PC-9 (cell line): ENCODE measurements around the gene LRTM1. TPM values are rescaled to one million over a fixed set of nuclear protein-coding genes. Genes with fewer than 3 reads are reported as not detected.

Experiments
- BruUV-seq: library from RNA; stranded (reverse); fragments of 400-500 nt; replicated peaks from 2 replicates; lab custom pipeline; 2021; lab: Mats Ljungman, UMichigan
- CTCF ChIA-PET: fragments of 300-600 bp; sonication (Branson Sonifier 250); formaldehyde crosslinking; loops from one replicate; lab custom pipeline; 2022; ENCODE audit warnings: antibody characterized with exemption; lab: Charles Lee
- POLR2A ChIA-PET: fragments of 300-600 bp; sonication (Branson Sonifier 250); formaldehyde crosslinking; loops from one replicate; lab custom pipeline; 2022; ENCODE audit warnings: antibody characterized with exemption; ENCODE audit not compliant: unreplicated experiment; lab: Charles Lee
- DNase-seq, 2 experiments: peaks; one replicate each; pipeline versions ENCODE4 v3.0.0 to v3.0.0-alpha.2; 2015 to 2022; ENCODE audit warnings: mixed read lengths in 1 of 2
- H2AFZ ChIP-seq: fragments of 200-600 bp; sonication (generic); 2 replicates; pipeline ENCODE4 v1.8.1; 2017; ENCODE audit warnings: antibody characterized with exemption
- H3F3A ChIP-seq: fragments of 200-600 bp; sonication (generic); 2 replicates; pipeline ENCODE4 v1.8.1; 2017; ENCODE audit warnings: antibody characterized with exemption, mild to moderate bottlenecking, low read depth; ENCODE audit not compliant: insufficient read depth
- H3K27ac ChIP-seq: fragments of 200-600 bp; sonication (generic); 2 replicates; pipeline ENCODE4 v1.6.1; 2016; ENCODE audit warnings: mixed run types
- H3K27me3 ChIP-seq: fragments of 200-600 bp; sonication (generic); 2 replicates; pipeline ENCODE4 v1.6.1; 2016; ENCODE audit warnings: low read depth, mixed run types; ENCODE audit not compliant: insufficient read depth
- H3K36me3 ChIP-seq: fragments of 200-600 bp; sonication (generic); 2 replicates; pipeline ENCODE4 v1.6.1; 2016; ENCODE audit warnings: low read depth, mixed run types
- H3K4me1 ChIP-seq: fragments of 200-600 bp; sonication (generic); replicated peaks from 2 replicates; pipeline ENCODE4 v1.6.1; 2016; ENCODE audit warnings: mixed run types; ENCODE audit not compliant: insufficient read depth
- H3K4me2 ChIP-seq: fragments of 200-600 bp; sonication (generic); 2 replicates; pipeline ENCODE4 v1.6.1; 2017; ENCODE audit warnings: mixed run types
- H3K4me3 ChIP-seq: fragments of 200-600 bp; sonication (generic); 2 replicates; pipeline ENCODE4 v1.6.1; 2016; ENCODE audit warnings: mixed run types
- H3K79me2 ChIP-seq: fragments of 200-600 bp; sonication (generic); 2 replicates; pipeline ENCODE4 v1.6.1; 2017; ENCODE audit warnings: low read depth, mixed run types
- H3K9me2 ChIP-seq: fragments of 200-600 bp; sonication (generic); 2 replicates; pipeline ENCODE4 v1.8.1; 2017; ENCODE audit warnings: mild to moderate bottlenecking; ENCODE audit not compliant: insufficient read depth
- H3K9me3 ChIP-seq: fragments of 200-600 bp; sonication (generic); 2 replicates; pipeline ENCODE4 v1.8.1; 2016; ENCODE audit warnings: low read depth; ENCODE audit not compliant: insufficient read depth
- H4K20me1 ChIP-seq: fragments of 200-600 bp; sonication (generic); 2 replicates; pipeline ENCODE4 v1.8.1; 2017; ENCODE audit not compliant: insufficient read depth
- EZH2 ChIP-seq: fragments of 200-600 bp; sonication (generic); IDR thresholded peaks from 2 replicates; pipeline ENCODE4 v1.8.0; 2017; ENCODE audit warnings: antibody characterized with exemption, low read depth
- intact Hi-C: fragments of 100-400 bp; cut with micrococcal nuclease; formaldehyde crosslinking; loops from one replicate; pipeline ENCODE4 v1.10.0; 2022; ENCODE audit not compliant: unreplicated experiment
- total RNA-seq: library from RNA; stranded (reverse); gene quantifications from 2 replicates; pipeline ENCODE4 v1.2.3, GENCODE V29; 2021
- TF ChIP-seq, protein P1 (sequence below): fragments of 200-600 bp; sonication (generic); conservative IDR thresholded peaks from 2 replicates; pipeline ENCODE4 v1.6.1; 2017; ENCODE audit warnings: mixed run types, antibody characterized with exemption, mild to moderate bottlenecking, moderate library complexity

The LRTM1 gene
- total RNA-seq, 1 experiment from 2014 or later, result not detected

DNA sequence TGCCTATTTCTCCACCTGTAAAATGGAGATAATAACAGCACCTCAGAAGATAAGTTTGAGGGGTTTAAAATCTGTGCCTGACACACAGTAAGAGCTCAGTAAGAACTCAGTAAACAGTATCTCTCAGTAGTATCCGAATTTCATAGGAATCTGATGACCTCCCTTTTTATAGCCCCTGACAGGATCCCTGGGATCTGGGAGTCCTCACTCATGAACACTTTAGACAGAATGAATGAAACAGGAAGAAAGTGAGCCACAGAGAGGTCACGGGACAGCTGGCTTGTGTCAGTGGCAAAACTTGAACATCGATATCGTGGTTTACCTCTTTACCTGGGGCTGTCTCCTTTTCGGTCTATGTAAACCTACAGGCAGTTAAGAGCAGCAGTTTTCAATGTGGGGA lies 51.2 kb downstream of the LRTM1 start:
- H3K4me3 ChIP-seq, result no peak overlapping the region
- H3F3A ChIP-seq, result no peaks in the 10 kb centered on the region; the same call in 1 of the 2 replicates
- H3K9me3 ChIP-seq, result no peaks in the 10 kb centered on the region
- H3K27me3 ChIP-seq, result no peaks in the 10 kb centered on the region
- H3K79me2 ChIP-seq, result no peaks in the 10 kb centered on the region
- peaks cover 21% of the 10 kb centered on the region for H3K4me1 ChIP-seq
- DNase-seq, result peak in 1 of 2 experiments; percentile 12
- H3K9me2 ChIP-seq, result no peaks in the 10 kb centered on the region
- no peak overlapping the region for H3K4me2 ChIP-seq
- H3K27ac ChIP-seq, result no peak overlapping the region
- no peaks in the 10 kb centered on the region for H3K36me3 ChIP-seq
- CTCF ChIA-PET, result no interaction called here
- TF ChIP-seq, protein P1, sequence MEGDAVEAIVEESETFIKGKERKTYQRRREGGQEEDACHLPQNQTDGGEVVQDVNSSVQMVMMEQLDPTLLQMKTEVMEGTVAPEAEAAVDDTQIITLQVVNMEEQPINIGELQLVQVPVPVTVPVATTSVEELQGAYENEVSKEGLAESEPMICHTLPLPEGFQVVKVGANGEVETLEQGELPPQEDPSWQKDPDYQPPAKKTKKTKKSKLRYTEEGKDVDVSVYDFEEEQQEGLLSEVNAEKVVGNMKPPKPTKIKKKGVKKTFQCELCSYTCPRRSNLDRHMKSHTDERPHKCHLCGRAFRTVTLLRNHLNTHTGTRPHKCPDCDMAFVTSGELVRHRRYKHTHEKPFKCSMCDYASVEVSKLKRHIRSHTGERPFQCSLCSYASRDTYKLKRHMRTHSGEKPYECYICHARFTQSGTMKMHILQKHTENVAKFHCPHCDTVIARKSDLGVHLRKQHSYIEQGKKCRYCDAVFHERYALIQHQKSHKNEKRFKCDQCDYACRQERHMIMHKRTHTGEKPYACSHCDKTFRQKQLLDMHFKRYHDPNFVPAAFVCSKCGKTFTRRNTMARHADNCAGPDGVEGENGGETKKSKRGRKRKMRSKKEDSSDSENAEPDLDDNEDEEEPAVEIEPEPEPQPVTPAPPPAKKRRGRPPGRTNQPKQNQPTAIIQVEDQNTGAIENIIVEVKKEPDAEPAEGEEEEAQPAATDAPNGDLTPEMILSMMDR, result no peak
- no peak for TF ChIP-seq EZH2
- POLR2A ChIA-PET, result no interaction called here
- H4K20me1 ChIP-seq, result no peaks in the 10 kb centered on the region
- no TSS peak for BruUV-seq
- intact Hi-C loops, result no loop called here
- H2AFZ ChIP-seq, result no peak overlapping the region

DNA sequence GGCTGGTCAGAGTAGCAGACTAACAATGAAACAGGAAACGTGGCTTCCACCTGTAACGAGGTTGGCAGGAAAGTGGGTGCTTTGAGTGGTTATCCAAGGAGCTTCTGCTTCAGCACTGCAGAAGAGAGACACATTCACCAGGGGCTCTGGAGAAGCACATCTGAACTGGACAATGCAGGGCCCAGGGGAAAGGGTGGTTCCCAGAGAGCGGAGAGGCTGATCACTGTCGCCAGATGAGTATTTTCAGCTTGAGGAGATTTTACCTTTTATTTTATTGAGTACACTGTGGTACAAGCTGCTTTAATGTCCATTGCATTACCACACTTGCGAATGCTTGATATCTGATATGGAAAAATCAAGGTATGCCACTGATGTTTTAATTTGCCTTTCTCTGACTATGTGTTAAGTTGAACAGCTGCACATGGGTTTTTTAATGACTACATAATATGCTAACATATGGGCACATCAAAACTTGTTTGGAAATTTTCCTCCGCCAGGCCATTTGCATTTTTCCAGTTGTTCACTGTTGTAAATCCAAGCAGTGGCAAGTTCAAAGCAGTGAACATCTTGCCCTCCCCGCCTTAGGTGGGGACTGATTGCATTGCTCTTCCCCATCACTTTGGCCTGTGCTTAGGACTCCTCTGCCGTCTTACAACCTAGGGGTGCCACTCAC lies 52.1 kb downstream of the LRTM1 start:
- intact Hi-C loops, result no loop called here
- Histone ChIP-seq H3K79me2 (no peaks in the 10 kb centered on the region), H3K27ac (no peak overlapping the region), H3K9me2 (no peaks in the 10 kb centered on the region), H3K4me2 (peak overlapping the region; percentile 47), H3K4me3 (no peak overlapping the region), H3F3A (no peaks in the 10 kb centered on the region; the same call in 1 of the 2 replicates), H3K9me3 (no peaks in the 10 kb centered on the region), H3K27me3 (no peaks in the 10 kb centered on the region), H2AFZ (no peak overlapping the region), H4K20me1 (no peaks in the 10 kb centered on the region), H3K36me3 (no peaks in the 10 kb centered on the region), H3K4me1 (peaks cover 21% of the 10 kb centered on the region)
- TF ChIP-seq EZH2, result no peak
- TF ChIP-seq, protein P1, result no peak
- ChIA-PET CTCF (interaction anchor here (0.7 kb wide), 2 partner anchors 126 to 250 kb away, joined by 3 to 5 read pairs; no protein-coding TSS in a partner anchor), POLR2A (no interaction called here)
- DNase-seq, result peak in 1 of 2 experiments; percentile 12
- no TSS peak for BruUV-seq

DNA sequence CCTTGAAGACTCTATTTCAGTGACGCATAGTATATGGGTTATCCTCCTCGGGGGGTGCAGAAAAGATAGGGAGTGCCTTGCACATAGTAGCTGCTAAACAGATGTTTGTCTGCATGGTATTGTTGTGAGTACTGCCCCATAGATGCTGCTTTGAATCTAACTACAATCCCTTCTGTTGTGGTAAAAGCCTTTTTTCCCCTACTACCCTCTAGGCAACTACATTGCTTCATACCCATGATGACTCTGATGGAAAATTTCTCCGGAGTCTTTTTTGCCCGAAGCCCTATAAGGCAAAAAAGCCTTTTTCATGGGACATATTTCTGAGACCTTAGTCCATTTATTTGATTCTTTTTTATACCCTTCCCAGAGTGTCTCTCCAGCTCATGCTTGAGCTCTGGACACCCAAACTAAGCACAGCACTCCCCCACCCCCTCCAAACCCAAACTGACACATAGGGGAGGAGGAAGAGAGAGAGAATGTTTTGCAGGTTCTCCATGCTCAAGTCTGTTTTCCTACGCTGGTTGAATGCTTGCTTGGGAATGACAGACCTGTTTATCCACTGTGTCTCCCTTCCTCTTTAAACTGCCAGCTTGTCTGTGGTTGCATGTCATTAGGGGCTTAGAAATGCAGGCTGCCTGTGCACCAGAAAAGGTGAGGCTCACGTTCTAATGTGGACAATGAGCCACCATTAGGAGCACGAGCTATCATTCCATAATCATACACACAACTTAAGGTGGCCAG lies 52.9 kb downstream of the LRTM1 start:
- POLR2A ChIA-PET, result no interaction called here
- Histone ChIP-seq H3K4me2 (peak overlapping the region; percentile 47), H3K36me3 (no peaks in the 10 kb centered on the region), H3K4me3 (no peak overlapping the region), H3K27me3 (no peaks in the 10 kb centered on the region), H3K9me2 (no peaks in the 10 kb centered on the region), H4K20me1 (no peaks in the 10 kb centered on the region), H3K79me2 (no peaks in the 10 kb centered on the region), H3F3A (no peaks in the 10 kb centered on the region; the same call in 1 of the 2 replicates), H3K4me1 (peaks cover 21% of the 10 kb centered on the region), H3K9me3 (no peaks in the 10 kb centered on the region), H2AFZ (0 out of 2 replicates have a peak overlapping the region, but pooled peaks have one; percentile 50), H3K27ac (no peak overlapping the region)
- intact Hi-C loops, result loop anchor here (5.0 kb wide), 4 partner anchors 77 to 1022 kb away; no protein-coding TSS in a partner anchor
- no peak for TF ChIP-seq EZH2
- TF ChIP-seq, protein P1, result no peak
- no TSS peak for BruUV-seq
- DNase-seq, result peak in 1 of 2 experiments; percentile 50
- CTCF ChIA-PET, result interaction anchor here (0.7 kb wide), 1 partner anchor 251 kb away, joined by 3 read pairs; no protein-coding TSS in a partner anchor
